AG08395 (cell line): ENCODE measurements around the gene RASGRP4.

Experiments
- DNase-seq: peaks from one replicate; pipeline ENCODE4 v3.0.0; 2012; ENCODE audit warnings: mixed read lengths, low spot score

The RASGRP4 gene

GRCh38 chr19:38389101-38389925 is 36.7 kb downstream of the RASGRP4 start:
- DNase-seq = peak; percentile 89

- DNase-seq = peak; percentile 53
These were observed 37.5 kb downstream of the RASGRP4 start, which contains the start of gene SPRED3 for GRCh38 chr19:38388349-38389100. SPRED3 (plus strand) TSS chr19:38388697; CDS start chr19:38390303, 1,606 bp downstream.

GRCh38 chr19:38387550-38388348 is 38.3 kb downstream of the RASGRP4 start, which contains the start of gene GGN:
GGN (minus strand) TSS chr19:38388034; CDS start chr19:38387261, 773 bp downstream.
- peak; percentile 96 for DNase-seq

- DNase-seq = no peak
These were observed 39.0 kb downstream of the RASGRP4 start for GRCh38 chr19:38386971-38387549.

GRCh38 chr19:38386300-38386970 is 39.6 kb downstream of the RASGRP4 start:
- DNase-seq = no peak

GRCh38 chr19:38385804-38386257 is 40.2 kb downstream of the RASGRP4 start:
- DNase-seq = no peak

GRCh38 chr19:38385057-38385803 is 40.8 kb downstream of the RASGRP4 start:
- DNase-seq = no peak

- DNase-seq = no peak
These were observed 41.6 kb downstream of the RASGRP4 start for GRCh38 chr19:38384209-38385027.

- DNase-seq = no peak
These were observed 42.3 kb downstream of the RASGRP4 start for GRCh38 chr19:38383743-38384142.

- no peak for DNase-seq
These were observed 42.8 kb downstream of the RASGRP4 start for GRCh38 chr19:38383184-38383583.

- DNase-seq = no peak
These were observed 44.9 kb downstream of the RASGRP4 start for GRCh38 chr19:38381138-38381537.

- no peak for DNase-seq
These were observed 47.2 kb downstream of the RASGRP4 start for GRCh38 chr19:38378866-38379265.

GRCh38 chr19:38377052-38377451 is 49.0 kb downstream of the RASGRP4 start:
- DNase-seq = no peak

- DNase-seq = no peak
These were observed 49.4 kb downstream of the RASGRP4 start for GRCh38 chr19:38376576-38376975.

GRCh38 chr19:38375748-38376147 is 50.3 kb downstream of the RASGRP4 start:
- peak; percentile 45 for DNase-seq

- DNase-seq = no peak
These were observed 50.9 kb downstream of the RASGRP4 start for GRCh38 chr19:38375098-38375493.

- DNase-seq = peak; percentile 99
These were observed 51.5 kb downstream of the RASGRP4 start, which contains the start of gene PSMD8 for GRCh38 chr19:38374332-38375097. PSMD8 (plus strand) TSS chr19:38374571; CDS start chr19:38374602, 31 bp downstream.

- no peak for DNase-seq
These were observed 52.1 kb downstream of the RASGRP4 start for GRCh38 chr19:38373907-38374331.
